A673 (cell line): Measurements from ENCODE around the gene MOCS3. TPM values are rescaled to one million over a fixed set of nuclear protein-coding genes. Genes with fewer than 3 reads are reported as not detected.

ENCODE experiments used
- BruUV-seq: library from RNA; stranded (reverse); fragments of 400-500 nt; replicated peaks from 2 replicates; lab custom pipeline; 2021; lab: Mats Ljungman, UMichigan
- CTCF ChIA-PET: fragments of 300-600 bp; sonication (Branson Sonifier 250); formaldehyde crosslinking; loops from one replicate; lab custom pipeline; 2022; ENCODE audit warnings: antibody characterized with exemption; lab: Charles Lee
- POLR2A ChIA-PET: fragments of 300-600 bp; sonication (Branson Sonifier 250); formaldehyde crosslinking; loops from one replicate; lab custom pipeline; 2022; ENCODE audit warnings: antibody characterized with exemption; ENCODE audit not compliant: low non-redundant PET; lab: Charles Lee
- DNase-seq: peaks from one replicate; pipeline ENCODE4 v3.0.0-alpha.2; 2015; ENCODE audit warnings: low spot score
- H3K27ac ChIP-seq: fragments of 200-600 bp; sonication (generic); 2 replicates; pipeline ENCODE4 v1.5.1; 2016; ENCODE audit warnings: mixed run types, low read depth, mild to moderate bottlenecking, mixed read lengths, antibody characterized with exemption, low read length; ENCODE audit not compliant: poor library complexity, severe bottlenecking
- H3K27me3 ChIP-seq: fragments of 200-600 bp; sonication (generic); replicated peaks from 2 replicates; pipeline ENCODE4 v1.6.1; 2017; ENCODE audit warnings: mixed run types, low read depth, mild to moderate bottlenecking, mixed read lengths, antibody characterized with exemption, low read length; ENCODE audit not compliant: insufficient read depth, poor library complexity
- H3K36me3 ChIP-seq: fragments of 200-600 bp; sonication (generic); 2 replicates; pipeline ENCODE4 v1.6.1; 2016; ENCODE audit warnings: mixed run types, mild to moderate bottlenecking, mixed read lengths, antibody characterized with exemption, low read length; ENCODE audit not compliant: insufficient read depth, poor library complexity, severe bottlenecking
- H3K4me1 ChIP-seq: fragments of 200-600 bp; sonication (generic); 2 replicates; pipeline ENCODE4 v1.6.1; 2017; ENCODE audit warnings: mixed run types, mild to moderate bottlenecking, mixed read lengths, antibody characterized with exemption, low read length; ENCODE audit not compliant: insufficient read depth, poor library complexity, severe bottlenecking
- H3K4me3 ChIP-seq: fragments of 200-600 bp; sonication (generic); 2 replicates; pipeline ENCODE4 v1.5.1; 2016; ENCODE audit warnings: low read depth, mixed run types, mild to moderate bottlenecking, mixed read lengths, low read length; ENCODE audit not compliant: poor library complexity, severe bottlenecking
- H3K9me3 ChIP-seq: fragments of 200-600 bp; sonication (generic); 2 replicates; pipeline ENCODE4 v1.6.1; 2016; ENCODE audit warnings: mixed run types, low read depth, mild to moderate bottlenecking, mixed read lengths, antibody characterized with exemption, low read length; ENCODE audit not compliant: poor library complexity, severe bottlenecking
- EZH2 ChIP-seq: fragments of 200-600 bp; sonication (generic); IDR thresholded peaks from 2 replicates; pipeline ENCODE4 v1.6.1; 2017; ENCODE audit warnings: borderline replicate concordance, low read depth, mild to moderate bottlenecking, mixed read lengths, antibody characterized with exemption, low read length; ENCODE audit not compliant: poor library complexity, severe bottlenecking
- intact Hi-C: fragments of 100-400 bp; cut with micrococcal nuclease; formaldehyde crosslinking; loops from one replicate; pipeline ENCODE4 v1.10.0; 2022; ENCODE audit not compliant: unreplicated experiment
- total RNA-seq: library from RNA; stranded (reverse); gene quantifications from 2 replicates; pipeline ENCODE4 v1.2.3, GENCODE V29; 2021
- TF ChIP-seq, protein P1 (sequence below): fragments of 300-800, 200-600 bp; sonication (generic); conservative IDR thresholded peaks from 2 replicates; pipeline ENCODE4 v1.5.1; 2017; ENCODE audit warnings: low read depth, mild to moderate bottlenecking, antibody characterized with exemption, low read length, moderate library complexity, mixed read lengths

MOCS3 gene
- total RNA-seq, 1 experiment from 2014 or later = 5.9 TPM

DNA sequence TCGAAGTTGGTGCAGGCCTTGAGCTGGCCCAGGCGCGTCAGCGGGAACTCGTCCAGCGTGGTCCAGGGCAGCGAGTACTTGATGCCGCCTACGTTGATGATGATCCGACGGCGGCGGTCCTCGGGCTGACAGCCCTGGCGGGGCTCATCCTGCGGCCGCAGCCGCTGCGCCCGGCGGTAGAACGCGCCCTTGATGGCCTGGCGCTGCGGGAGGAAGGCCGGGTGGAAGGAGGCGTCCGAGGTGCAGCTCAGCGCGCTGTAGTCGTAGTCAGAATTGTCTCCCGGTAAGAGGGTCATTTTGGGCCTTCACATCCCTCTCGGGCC, 51.4 kb downstream of the MOCS3 start:
- H3K27ac ChIP-seq = no peak overlapping the region
- H3K4me3 ChIP-seq = no peak overlapping the region
- intact Hi-C loops = no loop called here
- H3K9me3 ChIP-seq = no peaks in the 10 kb centered on the region
- ChIA-PET CTCF (no interaction called here), POLR2A (no interaction called here)
- no peak for TF ChIP-seq EZH2
- TF ChIP-seq, protein P1, sequence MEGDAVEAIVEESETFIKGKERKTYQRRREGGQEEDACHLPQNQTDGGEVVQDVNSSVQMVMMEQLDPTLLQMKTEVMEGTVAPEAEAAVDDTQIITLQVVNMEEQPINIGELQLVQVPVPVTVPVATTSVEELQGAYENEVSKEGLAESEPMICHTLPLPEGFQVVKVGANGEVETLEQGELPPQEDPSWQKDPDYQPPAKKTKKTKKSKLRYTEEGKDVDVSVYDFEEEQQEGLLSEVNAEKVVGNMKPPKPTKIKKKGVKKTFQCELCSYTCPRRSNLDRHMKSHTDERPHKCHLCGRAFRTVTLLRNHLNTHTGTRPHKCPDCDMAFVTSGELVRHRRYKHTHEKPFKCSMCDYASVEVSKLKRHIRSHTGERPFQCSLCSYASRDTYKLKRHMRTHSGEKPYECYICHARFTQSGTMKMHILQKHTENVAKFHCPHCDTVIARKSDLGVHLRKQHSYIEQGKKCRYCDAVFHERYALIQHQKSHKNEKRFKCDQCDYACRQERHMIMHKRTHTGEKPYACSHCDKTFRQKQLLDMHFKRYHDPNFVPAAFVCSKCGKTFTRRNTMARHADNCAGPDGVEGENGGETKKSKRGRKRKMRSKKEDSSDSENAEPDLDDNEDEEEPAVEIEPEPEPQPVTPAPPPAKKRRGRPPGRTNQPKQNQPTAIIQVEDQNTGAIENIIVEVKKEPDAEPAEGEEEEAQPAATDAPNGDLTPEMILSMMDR = no peak
- peaks cover 7% of the 10 kb centered on the region for H3K36me3 ChIP-seq
- H3K27me3 ChIP-seq = no peaks in the 10 kb centered on the region
- BruUV-seq = no TSS peak
- DNase-seq = no peak
- peaks cover 6% of the 10 kb centered on the region for H3K4me1 ChIP-seq

DNA sequence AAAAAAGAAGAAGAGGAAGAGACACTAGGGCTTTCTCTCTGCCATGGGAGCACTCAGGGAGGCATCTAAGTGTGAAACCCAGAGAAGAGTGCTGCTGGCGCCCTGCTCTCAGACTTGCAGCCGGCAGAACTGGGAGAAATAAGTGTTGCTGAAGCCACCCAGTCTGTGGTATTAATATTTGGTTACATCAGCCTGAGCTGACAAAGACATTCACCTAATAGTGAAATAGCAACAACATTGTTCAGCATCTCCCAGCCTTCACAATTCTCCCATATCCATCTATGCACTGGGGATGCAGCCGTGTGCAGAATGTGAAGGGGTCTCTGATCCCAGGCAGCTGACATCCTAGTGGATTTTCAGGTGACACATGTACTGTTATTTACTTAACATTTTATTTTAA, 52.3 kb downstream of the MOCS3 start:
- no peak overlapping the region for H3K27ac ChIP-seq
- POLR2A ChIA-PET = no interaction called here
- H3K4me1 ChIP-seq = peaks cover 6% of the 10 kb centered on the region
- intact Hi-C loops = no loop called here
- no peak overlapping the region for H3K4me3 ChIP-seq
- TF ChIP-seq, protein P1 = no peak
- no peak for TF ChIP-seq EZH2
- BruUV-seq = no TSS peak
- DNase-seq = no peak
- no peaks in the 10 kb centered on the region for H3K36me3 ChIP-seq
- no peaks in the 10 kb centered on the region for H3K27me3 ChIP-seq
- H3K9me3 ChIP-seq = no peaks in the 10 kb centered on the region
- CTCF ChIA-PET = no interaction called here

DNA sequence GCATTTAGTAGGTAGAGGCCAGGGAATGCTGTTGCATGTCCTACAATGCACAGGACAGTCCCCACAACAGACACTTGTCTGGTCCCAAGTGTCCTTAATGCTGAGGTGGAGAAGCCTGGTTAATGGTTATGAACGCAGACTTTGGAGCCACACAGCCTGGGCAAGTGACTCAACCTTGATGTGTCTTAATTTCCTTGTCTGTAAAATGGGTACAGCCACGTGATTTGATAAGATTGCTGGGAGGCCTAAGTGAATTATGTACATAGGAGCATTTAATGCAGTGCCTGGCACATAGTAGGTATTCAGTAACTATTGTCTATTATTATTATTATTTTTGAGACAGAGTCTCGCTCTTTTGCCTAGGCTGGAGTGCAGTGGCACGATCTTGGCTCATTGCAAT, 52.9 kb downstream of the MOCS3 start:
- no peak for DNase-seq
- Histone ChIP-seq H3K4me1 (peaks cover 6% of the 10 kb centered on the region), H3K4me3 (no peak overlapping the region), H3K36me3 (no peaks in the 10 kb centered on the region), H3K9me3 (no peaks in the 10 kb centered on the region), H3K27ac (no peak overlapping the region), H3K27me3 (no peaks in the 10 kb centered on the region)
- POLR2A ChIA-PET = no interaction called here
- BruUV-seq = no TSS peak
- intact Hi-C loops = no loop called here
- TF ChIP-seq EZH2 = no peak
- TF ChIP-seq, protein P1 = no peak
- CTCF ChIA-PET = no interaction called here
